Head of caudate nucleus (tissue), 42 donors: Measurements from ENCODE around the gene VRK1.

Experiments used
- DNase-seq, 42 donors: peaks; one replicate each; pipeline versions ENCODE4 v3.0.0 to v3.0.0-alpha.2; 2020 to 2021; ENCODE audit warnings: mixed read lengths in 7 of 42
- intact Hi-C: fragments of 100-400 bp; cut with DNase I; formaldehyde crosslinking; loops from one replicate; pipeline ENCODE4 v1.15.0; 2022

The VRK1 gene

DNA sequence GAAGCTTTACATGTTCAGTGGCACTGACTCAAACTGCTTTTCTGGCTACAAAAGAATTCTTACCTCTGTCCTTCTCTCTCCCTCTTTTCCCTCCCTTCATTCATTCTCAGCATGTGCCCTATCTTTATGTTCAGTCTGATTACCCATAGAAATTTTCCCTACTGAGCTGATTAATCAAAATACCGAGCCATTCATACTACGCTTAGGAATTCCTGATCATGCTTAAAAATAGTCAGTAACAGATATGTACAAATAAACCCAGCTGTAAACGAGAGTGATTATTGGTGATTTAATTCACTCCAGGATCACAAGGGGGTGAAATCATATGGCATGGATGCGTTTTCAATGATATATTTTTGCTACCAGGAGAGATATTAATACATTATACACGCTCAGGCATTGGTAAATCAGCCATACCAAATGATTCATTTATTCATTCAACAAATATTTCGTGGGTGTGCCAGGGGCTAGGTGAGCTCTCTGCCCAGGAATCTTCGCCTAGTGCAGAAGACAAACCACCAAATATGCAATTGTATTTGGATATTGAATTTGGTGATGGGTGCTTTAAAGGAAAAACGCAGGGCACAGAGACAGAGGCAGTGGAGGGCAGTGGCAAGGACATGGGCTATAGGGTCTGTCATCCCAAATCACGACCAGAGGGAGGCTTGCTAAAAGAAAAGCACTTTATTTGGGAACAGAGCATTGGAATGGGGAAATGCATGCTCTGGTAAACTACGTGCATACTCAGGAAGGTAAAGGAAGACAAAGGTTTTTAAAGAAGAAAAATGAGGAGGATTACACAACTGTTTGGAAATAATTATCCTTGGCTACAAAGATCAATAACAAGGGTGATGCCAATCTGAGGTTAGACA lies 13.9 kb upstream of the VRK1 start:
- intact Hi-C loops: no loop called here
- DNase-seq: no peak

DNA sequence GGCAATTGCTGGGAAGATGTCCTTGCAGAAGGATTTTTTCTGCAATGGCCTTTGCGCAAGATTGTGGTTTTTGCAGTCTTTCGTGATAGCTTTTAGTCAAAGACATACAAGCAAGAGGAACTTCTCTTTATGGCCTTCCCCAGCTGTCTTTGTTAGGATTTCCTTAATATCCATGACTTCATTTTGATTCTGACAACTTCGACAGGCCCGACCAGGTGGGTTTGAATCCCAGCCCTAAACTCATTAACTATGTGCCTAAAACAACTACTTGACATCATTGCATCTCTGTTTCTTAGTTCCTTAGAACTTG lies 13.3 kb upstream of the VRK1 start:
- peak in 3 of 42 donors; percentile 9 to 20 (median 14) for DNase-seq
- intact Hi-C loops: no loop called here

DNA sequence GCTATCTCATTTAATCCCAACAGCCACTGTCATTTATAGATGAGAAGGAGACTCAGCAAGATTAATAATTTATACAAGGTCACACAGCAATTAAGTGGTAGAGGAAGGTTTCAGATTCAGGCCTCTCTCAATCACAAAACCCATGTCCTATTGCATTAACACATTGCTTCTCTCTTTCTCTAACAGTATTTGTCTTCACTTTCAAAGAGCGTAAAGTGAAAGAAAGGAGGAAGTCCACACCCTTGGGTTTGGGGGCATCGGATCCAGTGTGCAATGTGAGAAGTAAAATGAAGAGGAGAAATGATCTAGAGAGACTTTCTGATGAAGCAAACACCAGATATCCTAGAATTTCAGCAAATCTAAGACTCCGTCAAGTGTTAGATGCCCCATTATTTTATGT lies 7.0 kb upstream of the VRK1 start:
- no peak for DNase-seq
- intact Hi-C loops: no loop called here

DNA sequence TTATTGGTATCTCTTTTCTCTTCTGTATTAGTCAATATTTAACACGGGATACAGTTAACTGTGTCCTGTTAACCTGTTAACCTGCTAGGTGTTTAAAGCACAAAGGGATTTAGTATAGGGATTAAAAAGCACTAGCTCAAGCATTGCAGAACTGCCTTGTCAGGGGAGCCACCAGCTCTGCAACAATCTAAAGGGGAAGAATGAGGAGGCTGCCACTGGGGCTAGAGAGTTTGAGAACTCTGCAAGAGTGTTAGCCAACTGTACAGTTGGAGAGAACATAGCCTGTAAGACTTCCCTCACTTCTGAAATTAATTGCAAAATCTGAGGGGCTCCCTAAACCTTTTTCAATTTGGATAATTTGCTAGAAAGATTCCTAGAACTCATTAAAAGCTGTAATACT lies 6.5 kb upstream of the VRK1 start:
- intact Hi-C loops: no loop called here

DNA sequence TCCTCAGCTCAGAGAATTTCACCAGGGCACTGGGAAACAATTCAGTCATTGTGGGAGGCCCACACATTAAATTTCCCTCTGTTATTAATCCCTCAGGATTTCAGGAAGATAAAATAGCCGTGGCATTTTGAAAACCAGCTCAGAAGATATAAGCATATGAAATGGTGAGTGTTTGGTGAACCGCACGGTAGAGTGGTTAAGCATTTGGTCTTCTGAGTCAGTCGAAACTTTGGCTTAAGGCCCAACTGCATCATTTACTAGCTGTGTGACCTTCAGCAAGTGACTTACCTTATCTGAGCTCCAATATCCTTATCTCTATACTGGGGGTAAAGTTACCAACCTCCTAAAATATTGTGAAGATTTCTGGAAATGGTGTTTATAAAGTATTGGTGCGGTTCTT lies 5.2 kb upstream of the VRK1 start:
- intact Hi-C loops: no loop called here

More for the DNA sequence above, 6.5 kb upstream of the VRK1 start:
- no peak for DNase-seq

DNA sequence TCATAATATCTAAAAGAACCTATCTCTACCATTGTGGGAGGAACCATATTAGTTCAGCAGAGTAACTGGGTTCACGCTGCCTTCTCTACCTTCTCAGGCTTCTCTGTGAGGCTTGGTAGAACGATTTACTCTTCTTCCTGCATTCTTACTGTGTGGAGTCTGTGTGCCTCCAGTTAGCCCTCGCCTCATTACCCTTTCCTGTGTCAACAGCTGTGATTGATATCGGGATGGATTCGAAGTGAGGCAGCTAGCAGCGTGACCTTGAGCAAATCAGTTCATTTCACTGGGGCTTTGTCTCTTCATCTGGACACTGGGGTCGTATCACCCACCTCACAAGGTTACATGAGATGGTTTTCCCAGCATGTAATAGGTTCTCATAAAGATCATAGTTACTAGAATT lies 4.6 kb upstream of the VRK1 start:
- intact Hi-C loops: no loop called here
- no peak for DNase-seq

More for the DNA sequence above, 5.2 kb upstream of the VRK1 start:
- no peak for DNase-seq

DNA sequence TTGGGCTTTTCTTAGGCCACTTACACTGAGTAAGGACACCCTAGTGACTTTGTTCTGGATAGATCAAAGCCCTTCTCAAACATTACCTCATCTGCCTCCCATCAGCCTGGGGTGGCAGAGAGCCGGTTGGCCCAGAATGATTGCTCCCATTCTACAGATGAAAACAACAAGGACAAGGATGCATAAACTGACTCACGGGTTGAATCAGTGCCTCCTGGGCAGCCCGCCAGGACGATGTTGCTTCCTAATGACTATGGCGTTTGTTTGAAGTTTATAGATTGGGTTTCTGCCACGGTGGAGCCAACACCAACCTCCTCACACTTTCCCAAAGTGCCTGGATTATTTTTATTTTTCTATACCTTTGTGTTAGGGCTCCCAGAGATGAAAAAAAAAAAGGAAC lies 3.6 kb upstream of the VRK1 start:
- DNase-seq: no peak
- intact Hi-C loops: no loop called here

DNA sequence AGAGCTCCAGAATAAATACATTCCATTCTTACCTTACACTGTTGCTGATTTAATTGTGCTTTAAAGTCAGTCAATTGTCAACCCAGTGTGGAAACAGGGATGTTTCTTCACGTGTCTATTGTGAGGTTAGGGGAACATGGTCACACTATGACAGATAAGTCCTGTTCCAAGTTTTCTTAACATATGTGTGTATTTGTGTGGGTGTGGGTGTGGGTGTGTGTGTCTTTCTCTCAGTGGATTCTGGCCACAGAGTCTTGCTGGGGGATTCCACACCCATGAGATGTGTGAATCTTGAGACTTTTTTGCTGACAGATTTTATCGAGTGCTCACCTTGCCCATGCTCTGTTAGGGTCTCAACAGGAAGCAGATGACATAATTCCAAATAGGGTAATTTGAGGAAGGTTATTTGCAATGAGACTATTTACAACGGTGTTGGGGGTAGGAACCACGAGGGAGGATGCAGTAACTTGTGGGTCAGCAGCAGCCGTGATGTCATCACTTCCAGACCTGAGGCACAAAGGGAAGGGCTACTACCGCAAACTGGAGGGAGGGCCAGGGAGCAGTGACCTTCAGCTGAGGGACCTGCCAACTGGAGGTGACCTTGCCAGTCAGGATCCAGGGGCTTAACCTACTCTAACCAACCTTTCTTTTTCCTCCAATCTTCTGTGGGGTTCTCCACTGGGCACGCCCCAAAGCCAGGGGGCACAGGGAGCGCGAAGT lies 1.9 kb upstream of the VRK1 start:
- no peak for DNase-seq
- intact Hi-C loops: no loop called here

DNA sequence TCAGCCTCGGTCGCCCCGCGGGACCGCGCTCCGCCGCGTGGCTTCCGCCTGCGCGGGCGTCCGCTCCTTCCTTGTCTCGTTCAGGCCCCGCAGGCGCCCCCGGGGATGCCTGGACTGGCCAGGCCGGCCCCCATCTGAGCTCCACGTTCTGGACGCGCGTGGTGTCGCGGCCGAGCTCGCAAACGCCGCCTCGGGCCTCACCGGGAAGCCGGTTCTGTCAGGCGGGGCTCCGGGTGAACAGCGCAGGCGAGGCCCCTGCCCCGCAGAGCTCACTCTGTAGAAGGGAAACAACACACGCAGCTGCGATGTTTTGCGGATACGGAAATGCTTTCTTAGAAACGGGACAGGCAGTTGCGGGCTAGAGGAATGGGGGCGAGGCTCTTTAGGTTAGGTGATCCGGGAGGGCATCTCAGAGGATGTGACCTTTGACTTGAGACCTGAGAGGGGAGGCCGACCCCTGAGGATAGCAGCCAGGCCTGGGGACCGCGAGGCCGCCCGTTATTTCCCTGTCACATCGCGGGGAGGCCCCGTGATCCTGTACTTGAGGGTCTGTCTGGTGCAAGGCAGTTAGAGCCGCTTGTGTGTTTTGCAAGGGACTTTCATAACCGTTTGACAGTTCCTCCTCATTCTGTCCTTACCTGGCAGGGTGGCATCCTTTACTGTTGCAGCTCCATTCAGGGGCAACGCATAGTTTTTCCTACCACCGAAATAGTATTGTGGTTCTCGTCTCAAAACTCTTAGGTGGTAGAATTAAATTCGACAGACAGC lies 584 bp downstream of the VRK1 start:
- DNase-seq: peak in 36 of 42 donors; percentile 3 to 51 (median 26)
- intact Hi-C loops: no loop called here

DNA sequence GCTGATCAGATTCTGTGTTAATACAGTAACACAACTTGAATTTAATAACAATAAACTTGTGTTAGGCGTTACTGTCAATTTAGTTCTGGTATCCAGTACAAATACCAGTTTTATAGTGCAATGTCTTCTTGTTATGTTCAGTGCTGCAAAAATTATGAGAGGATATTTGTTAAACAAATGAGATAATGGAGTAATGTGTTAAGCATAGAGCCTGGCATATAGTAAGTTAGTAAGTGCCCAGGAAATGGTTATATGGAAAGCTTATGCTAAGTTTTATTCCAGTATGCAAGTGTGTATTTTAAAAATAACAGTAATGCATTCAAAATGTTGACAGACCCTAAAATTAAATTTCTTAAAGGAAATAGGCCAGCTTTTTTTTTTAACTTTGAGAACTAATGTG lies 1.8 kb downstream of the VRK1 start:
- intact Hi-C loops: no loop called here
- DNase-seq: no peak

DNA sequence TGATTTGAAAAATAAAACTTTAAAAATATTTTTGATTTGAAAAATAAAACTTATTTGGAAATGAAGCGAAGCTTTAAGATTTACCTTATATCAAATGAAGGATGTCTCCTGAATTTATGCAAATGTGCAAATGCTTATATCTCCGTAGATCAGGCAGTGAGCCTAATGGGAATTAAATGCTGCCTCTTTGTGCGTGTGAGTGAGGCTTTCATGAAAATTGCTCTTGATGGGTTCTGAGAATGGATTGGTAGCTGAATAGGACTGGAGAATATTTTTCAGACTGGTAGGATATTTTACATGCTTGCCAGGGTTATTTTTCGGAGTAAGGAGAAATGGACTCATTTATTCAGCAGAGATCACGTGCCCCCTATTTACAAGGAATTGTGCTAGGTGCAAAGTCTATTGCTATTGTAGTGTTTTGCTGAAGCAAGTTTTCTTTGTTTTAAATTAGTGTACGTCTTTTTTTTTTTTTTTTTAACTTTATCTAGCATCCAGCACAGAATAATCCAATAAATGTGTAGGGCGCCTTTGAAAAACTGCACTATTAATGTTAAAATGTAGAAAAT lies 2.4 kb downstream of the VRK1 start:
- intact Hi-C loops: no loop called here

DNA sequence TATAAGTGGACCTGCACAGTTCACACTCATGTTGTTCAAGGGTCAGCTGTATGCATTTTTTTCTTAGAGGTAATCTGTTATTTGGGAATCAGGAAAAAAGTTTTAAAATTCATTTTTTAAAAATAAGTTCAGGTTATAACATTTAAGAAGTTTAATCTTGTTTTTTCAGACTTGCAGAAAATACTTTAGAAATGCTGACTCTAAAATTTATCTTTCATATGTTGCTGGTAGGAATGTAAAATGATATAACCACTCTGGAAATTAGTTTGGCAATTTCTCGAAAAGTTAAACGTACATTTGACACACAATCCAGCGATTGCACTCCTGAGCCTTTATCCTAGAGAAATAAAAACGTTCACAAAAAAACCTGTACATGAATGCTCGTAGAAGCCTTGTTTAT lies 4.7 kb downstream of the VRK1 start:
- DNase-seq: no peak
- intact Hi-C loops: no loop called here

More for the DNA sequence above, 2.4 kb downstream of the VRK1 start:
- DNase-seq: no peak

DNA sequence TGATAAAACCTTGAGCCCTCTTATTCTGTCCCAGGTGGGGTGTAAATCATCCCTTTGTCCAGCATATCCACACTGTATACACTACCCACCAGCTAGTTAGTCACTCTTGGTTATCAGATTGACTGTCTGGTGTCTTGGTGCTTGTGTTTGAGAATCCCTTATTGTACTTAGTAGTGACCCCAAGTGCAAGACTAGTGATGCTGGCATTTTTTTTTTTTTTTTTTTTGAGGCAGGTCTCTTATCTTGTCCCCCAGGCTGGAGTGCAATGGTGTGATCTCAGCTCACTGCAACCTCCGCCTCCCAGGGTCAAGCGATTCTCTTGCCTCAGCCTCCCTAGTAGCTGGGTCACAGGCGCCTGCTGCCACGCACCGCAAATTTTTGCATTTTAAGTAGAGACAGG lies 5.8 kb downstream of the VRK1 start:
- no peak for DNase-seq
- intact Hi-C loops: no loop called here

DNA sequence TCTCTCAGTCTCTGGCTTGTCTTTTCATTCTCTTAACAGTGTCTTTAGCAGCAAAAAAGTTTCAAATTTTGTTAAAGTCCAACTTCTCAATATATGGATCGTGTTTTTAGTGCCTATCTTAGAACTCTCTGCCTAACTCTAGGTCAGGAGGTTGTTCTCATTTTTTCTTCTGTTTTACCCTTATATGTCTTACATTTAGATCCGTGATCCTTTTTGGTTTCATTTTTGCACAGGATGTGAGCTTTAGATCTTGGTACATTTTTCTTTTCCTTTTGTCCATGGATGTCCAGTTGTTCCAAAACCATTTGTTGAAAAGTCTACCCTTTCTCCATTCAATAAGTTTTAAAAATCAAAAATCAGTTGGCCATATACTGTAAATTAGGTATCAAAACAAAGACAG lies 6.8 kb downstream of the VRK1 start:
- intact Hi-C loops: no loop called here
- DNase-seq: no peak

DNA sequence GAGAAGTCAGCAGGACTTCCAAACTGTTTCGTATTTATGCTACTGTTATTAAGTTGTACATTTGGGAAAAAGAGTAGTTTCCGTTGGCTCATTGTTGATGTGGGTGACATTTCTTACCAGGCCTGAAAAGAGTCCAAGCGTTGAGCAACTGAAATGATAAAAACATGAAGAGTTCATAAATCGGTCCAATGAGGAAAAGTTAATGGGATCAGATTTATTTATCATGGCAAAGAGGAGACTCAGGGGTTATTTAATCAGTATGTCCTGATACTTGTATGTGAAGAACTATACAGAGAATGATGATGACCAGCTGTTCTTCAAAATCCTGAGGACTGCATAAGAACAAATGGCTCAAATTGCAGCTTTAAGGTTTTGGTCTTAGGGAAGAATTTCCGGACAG lies 7.7 kb downstream of the VRK1 start:
- DNase-seq: no peak
- intact Hi-C loops: no loop called here

DNA sequence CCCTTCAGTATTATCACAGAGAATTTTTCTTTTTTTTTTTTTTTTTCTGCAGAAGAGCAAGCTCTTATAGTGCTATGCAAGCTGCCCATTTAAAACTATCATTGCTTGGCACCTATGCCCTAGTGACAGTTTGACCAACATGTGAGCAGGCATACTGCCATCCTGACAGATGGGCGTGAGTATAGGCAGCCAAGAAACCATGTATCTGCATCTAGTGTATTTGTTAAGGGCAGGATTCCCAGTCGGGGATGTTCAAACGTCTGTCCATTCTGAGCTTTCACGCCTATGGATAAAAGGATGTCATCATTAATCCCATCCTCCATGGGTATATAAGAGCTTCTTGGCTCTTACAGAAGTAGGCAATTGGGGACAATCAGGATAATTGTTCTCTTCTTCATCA lies 8.8 kb downstream of the VRK1 start:
- intact Hi-C loops: no loop called here
- no peak for DNase-seq

DNA sequence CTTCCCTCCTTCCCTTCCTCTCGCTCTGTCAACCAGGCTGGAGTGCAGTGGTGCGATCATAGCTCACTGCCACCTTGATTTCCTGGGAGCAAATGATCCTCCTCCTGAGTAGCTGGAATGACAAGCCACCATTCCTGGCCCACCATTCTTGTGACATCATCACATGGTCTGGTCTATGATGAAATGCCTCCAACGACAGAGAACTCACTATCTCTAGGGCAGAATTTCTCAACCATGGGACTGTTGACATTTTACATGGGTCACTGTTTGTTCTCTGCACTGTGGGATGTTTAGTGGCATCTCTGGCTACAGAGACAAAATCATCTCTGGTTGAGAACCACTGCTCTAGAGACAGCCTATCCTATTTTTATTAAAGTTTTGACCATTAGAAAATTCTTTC lies 9.7 kb downstream of the VRK1 start:
- no peak for DNase-seq
- intact Hi-C loops: no loop called here

DNA sequence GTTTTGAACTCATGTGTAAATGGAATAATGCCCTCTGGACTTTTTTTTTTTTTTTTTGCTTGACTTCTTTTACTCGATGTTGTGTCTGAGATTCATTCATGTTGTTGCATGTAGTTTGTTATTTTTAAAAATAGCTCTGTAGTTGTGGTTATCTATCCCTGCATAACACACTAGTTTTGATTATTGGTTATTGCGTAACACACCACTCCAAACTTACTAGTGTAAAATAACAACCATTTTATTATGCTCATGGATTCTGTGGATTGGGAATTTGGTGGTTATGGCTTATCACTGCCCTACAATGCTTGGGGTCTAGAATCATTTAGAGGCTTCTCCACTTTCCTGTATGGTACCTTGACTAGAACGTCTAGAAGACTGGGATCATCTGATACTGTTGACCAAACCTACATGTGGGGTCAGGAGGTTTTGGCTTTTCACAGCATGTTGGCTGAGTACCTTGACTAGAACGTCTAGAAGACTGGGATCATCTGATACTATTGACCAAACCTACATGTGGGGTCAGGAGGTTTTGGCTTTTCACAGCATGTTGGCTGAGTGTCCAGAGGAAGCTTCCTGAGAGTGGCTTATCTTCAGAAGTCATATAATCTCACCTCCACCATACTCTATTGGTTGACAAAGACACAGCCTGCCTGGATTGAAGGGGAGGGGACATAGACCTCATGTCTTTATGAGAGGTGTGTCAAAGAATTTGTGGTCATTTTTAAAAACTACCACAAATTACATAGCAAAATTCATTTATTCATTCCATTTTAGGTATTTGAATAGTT lies 11.6 kb downstream of the VRK1 start:
- no peak for DNase-seq

DNA sequence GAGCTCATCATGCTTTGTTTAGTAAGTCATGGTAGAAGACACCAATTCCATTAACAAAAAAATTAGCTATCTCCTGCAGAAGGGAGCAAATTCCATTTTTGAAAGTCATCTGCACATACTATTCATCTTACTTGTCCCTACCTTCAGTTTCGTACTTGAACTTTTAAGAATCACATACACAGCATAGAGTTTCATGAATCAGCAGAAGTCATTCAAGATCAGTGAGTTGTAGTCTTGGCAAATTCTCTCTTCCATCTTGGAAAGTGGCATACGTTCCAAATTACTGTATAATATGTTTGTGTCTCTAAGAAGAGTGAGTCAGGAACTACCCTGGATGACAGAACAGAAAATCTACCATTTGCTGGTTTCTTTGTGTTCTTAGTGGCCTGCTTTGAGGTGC lies 14.1 kb downstream of the VRK1 start:
- DNase-seq: no peak
- intact Hi-C loops: no loop called here

More for the DNA sequence above, 11.6 kb downstream of the VRK1 start:
- intact Hi-C loops: no loop called here
